GM19240 (cell line): ENCODE results near the gene ACVR1.

Experiments
- DNase-seq: peaks from one replicate; pipeline ENCODE4 v3.0.0; 2011; ENCODE audit warnings: low spot score; ENCODE audit not compliant: insufficient read length

Gene ACVR1

GRCh38 chr2:157856187-157856515, 20.0 kb downstream of the ACVR1 start:
- no peak for DNase-seq

DNA sequence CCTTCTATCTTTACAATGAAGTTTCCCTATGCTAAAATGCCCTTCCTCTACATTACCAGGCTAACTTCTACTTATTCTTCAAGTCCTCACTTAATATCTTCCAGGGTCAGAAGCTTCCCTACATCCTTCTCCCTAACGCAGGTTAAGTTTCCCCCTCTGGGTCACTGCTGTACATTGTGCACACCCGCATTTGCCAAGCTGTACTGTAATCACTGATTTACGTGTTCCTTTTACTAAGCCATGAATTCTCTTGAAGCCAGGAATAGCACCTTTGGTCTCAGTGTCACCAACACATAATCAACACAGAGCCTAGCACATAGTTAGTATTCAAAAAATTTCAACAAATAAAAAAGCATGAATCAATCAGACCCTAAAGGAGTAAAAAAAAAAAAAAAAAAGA, 22.3 kb downstream of the ACVR1 start:
- no peak for DNase-seq

DNA sequence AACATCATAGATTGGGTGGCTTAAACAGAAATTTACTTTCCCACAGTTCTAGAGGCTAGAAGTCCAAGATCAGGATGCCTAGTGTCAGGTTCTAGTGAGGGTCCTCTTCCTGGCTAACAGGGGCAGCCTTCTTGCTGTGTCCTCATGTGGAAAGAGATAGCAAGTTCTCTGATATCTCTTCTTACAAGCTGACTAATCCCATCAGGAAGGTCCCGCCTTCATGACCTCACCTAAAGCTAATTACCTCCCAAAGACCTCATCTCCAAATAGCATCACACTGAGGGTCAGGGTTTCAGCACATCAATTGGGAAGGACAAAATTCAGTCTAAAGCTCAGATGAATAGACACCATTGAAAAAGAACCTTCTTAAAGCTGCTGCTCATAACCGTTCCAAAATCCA, 22.9 kb downstream of the ACVR1 start:
- DNase-seq, result no peak

- no peak for DNase-seq
Observed at GRCh38 chr2:157849591-157849990, 26.5 kb downstream of the ACVR1 start.

DNA sequence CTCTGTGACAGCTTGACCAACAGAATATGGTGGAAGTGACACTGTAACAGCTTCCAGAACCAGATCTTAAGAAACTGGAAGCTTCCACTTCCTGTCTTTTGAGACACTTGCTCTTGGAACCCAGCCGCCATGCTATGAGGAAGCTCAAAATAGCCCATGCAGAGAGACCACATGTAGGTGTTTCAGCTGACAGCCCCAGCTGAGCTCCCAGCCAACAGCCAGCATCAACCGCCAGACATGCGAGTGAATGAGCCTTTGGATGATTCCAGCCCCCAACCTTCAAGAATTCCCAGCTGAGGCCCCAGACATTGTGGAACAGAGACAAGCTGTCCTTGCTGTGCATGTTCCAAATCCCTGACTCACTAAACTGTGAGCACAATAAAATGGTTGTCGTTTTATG, 27.9 kb downstream of the ACVR1 start:
- DNase-seq, result no peak

- DNase-seq, result no peak
Observed at GRCh38 chr2:157845081-157845480, 31.0 kb downstream of the ACVR1 start.

- DNase-seq, result no peak
Observed at GRCh38 chr2:157843935-157844334, 32.2 kb downstream of the ACVR1 start.

GRCh38 chr2:157843081-157843480, 33.0 kb downstream of the ACVR1 start:
- DNase-seq, result no peak

- DNase-seq, result no peak
Observed at GRCh38 chr2:157842106-157842879, 33.8 kb downstream of the ACVR1 start.

DNA sequence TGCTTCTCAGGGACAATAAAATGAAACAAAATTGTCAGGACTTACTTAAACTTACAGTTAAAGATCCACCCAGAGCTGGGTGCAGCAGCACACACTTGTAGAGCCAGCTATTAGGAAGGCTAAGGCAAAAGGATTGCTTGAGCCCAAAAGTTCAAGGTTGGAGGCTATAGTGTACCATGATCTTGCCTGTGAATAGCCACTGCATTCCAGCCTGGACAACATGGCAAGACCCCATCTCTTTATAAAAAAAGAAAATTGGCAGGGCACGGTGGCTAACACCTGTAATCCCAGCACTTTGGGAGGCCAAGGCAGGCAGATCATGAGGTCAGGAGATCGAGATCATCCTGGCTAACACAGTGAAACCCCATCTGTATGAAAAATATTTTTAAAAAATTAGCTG, 34.6 kb downstream of the ACVR1 start:
- no peak for DNase-seq

GRCh38 chr2:157840568-157841156, 35.5 kb downstream of the ACVR1 start:
- DNase-seq, result no peak

DNA sequence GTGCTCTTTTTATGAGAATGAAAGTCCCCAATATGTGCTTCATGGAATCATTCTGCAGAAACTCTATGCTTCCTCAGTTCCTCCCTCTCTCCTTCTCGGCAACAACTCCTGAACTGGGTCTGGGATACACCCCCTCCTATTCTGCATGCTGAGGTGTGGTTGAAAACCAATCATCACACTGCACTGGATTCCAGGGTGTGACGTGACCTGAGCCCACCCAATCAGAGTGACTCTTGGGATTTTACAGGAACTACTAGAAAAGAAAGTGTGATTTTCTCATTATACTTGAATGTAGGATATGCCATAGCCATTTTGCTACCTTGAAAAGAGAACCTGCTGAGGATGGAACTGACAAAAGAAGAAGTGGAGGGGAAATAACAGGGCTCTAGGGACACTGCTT, 36.3 kb downstream of the ACVR1 start:
- DNase-seq, result no peak

DNA sequence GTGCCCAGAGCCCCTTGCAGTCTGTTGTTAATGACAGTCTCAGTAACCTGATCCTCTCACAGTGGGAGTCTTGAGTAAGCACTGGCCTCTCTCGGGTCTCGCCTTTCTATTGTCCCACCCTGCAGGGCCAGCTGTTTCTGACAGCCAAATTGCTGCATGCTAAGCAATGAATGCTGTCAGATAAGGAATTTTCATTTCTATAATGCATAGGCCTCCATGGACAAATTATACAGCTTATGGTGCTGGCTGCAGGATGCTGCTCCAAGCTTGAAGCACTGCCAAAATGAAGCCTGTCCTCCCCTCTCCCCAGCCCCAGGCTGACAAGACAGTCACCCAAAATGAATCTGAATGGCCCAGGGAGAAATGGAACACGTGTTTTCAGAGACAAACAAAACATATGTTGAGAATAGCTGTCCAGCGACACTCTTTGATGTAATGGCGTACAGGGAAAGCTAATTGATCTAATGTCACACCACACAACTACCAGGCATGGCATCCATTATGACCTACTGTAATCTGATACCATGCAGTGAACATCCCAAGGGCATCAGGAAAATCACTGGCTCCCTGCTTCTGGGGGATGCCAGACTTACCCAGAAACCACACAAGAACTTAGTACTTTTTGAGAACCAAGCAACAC, 36.8 kb downstream of the ACVR1 start:
- no peak for DNase-seq

GRCh38 chr2:157838442-157839161, 37.5 kb downstream of the ACVR1 start:
- DNase-seq, result no peak

- DNase-seq, result no peak
Observed at GRCh38 chr2:157837851-157838441, 38.2 kb downstream of the ACVR1 start.

DNA sequence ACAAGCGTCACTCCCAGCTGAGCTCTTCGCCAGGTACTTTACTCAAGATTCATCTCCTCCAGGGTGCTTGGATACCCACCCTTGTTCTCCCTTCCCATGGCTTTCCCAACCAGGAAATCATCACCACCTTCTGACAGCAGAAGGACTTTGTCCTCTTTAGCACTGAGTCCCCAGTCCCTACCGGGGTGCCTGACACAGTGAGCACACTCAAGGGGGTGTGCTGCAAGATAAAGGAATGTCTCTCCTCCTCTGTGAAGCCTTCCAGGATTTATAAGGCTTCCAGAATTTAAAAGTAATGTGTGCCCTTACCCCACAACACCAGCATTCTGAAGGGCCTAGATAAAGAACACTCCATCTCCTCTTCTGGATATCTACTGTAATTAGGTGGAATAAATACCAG, 39.6 kb downstream of the ACVR1 start:
- no peak for DNase-seq

- DNase-seq, result no peak
Observed at GRCh38 chr2:157835425-157835824, 40.7 kb downstream of the ACVR1 start.

DNA sequence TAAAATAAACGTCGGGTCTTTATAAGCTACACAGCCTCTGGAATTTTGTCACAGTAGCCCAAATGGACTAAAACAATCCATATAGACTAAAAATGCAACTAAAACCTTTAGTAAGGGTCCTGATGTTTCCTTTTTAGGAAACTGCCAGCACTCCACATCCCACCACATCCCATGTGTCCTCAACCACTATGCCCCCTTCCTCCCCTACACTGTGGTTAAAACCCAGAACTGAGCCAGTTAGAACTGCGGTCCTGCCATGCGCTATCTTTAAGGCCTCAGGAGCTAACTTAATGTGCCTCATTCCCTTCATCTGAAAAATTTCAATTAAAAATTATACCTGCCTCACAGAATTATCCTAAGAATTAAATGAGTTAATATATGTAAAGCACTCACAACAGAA, 41.1 kb downstream of the ACVR1 start:
- no peak for DNase-seq

GRCh38 chr2:157833721-157834120, 42.4 kb downstream of the ACVR1 start:
- no peak for DNase-seq

- no peak for DNase-seq
Observed at GRCh38 chr2:157831573-157832315, 44.4 kb downstream of the ACVR1 start.
